Natural killer cell treated with Interleukin-12 subunit alpha and Interleukin-12 subunit beta and Interleukin-15 and Interleukin-18, amount 100 ng/mL, for 72 hours (primary cell): ENCODE measurements around the gene MMP24. TPM values are rescaled to one million over a fixed set of nuclear protein-coding genes. Genes with fewer than 3 reads are reported as not detected.
"Not testable (repeated sequence)": the region's sequence is repeated elsewhere in the genome, so short reads cannot be mapped to it uniquely, and the experiment has no call there.

Source experiments
- ATAC-seq, 2 donors: fragments of 150-1000 bp; cut with Tn5 transposase in 1 of 2; sonication (Bioruptor Pico), chemical (Tn5 transposase) in 1 of 2; 2 replicates each; pipeline ENCODE4 v1.10.0; 2021
- DNase-seq: peaks from one replicate; pipeline ENCODE4 v3.0.0; 2022; ENCODE audit warnings: low spot score
- H3K27ac Mint-ChIP-seq, 2 donors: 1 replicate in 1 of 2; 2 replicates in 1 of 2; pipeline ENCODE4 v1.8.0; 2022; ENCODE audit warnings: mixed read lengths in 2 of 2, mild to moderate bottlenecking in 1 of 2, moderate library complexity in 1 of 2
- H3K27me3 Mint-ChIP-seq, 2 donors: 1 replicate in 1 of 2; 2 replicates in 1 of 2; pipeline ENCODE4 v1.8.0; 2022; ENCODE audit warnings: mixed read lengths in 2 of 2
- H3K36me3 Mint-ChIP-seq: one replicate; pipeline ENCODE4 v1.8.0; 2022; ENCODE audit warnings: mixed read lengths
- H3K4me1 Mint-ChIP-seq, 2 donors: 1 replicate in 1 of 2; 2 replicates in 1 of 2; pipeline ENCODE4 v1.8.0; 2022; ENCODE audit warnings: low read depth in 2 of 2, mixed read lengths in 2 of 2, mild to moderate bottlenecking in 1 of 2
- H3K4me3 Mint-ChIP-seq: one replicate; pipeline ENCODE4 v1.8.0; 2022; ENCODE audit warnings: mixed read lengths
- H3K9me3 Mint-ChIP-seq: 2 replicates; pipeline ENCODE4 v1.8.0; 2022; ENCODE audit warnings: mixed read lengths
- total RNA-seq, 2 donors: library from RNA; stranded (reverse); gene quantifications; one replicate each; pipeline ENCODE4 v1.2.3, GENCODE V29; 2022

MMP24 gene
- total RNA-seq, 2 donors from 2014 or later: not detected

GRCh38 chr20:35199740-35200139 lies 26.8 kb upstream of the MMP24 start:
- Mint-ChIP-seq H3K27ac (no peak overlapping the region), H3K9me3 (no peaks in the 10 kb centered on the region), H3K4me3 (no peak overlapping the region), H3K27me3 (no peaks in the 10 kb centered on the region), H3K4me1 (no peaks in the 10 kb centered on the region), H3K36me3 (peaks cover 10% of the 10 kb centered on the region)
- no peak for DNase-seq
- ATAC-seq: no peak

- Mint-ChIP-seq H3K9me3 (no peaks in the 10 kb centered on the region), H3K4me1 (no peaks in the 10 kb centered on the region), H3K36me3 (peaks cover 6% of the 10 kb centered on the region), H3K4me3 (no peak overlapping the region), H3K27me3 (no peaks in the 10 kb centered on the region), H3K27ac (no peak overlapping the region)
- DNase-seq: no peak
- no peak for ATAC-seq
Observed at GRCh38 chr20:35200267-35200666, 26.2 kb upstream of the MMP24 start.

- not testable (repeated sequence) for DNase-seq, H3K4me3 Mint-ChIP-seq, H3K36me3 Mint-ChIP-seq, ATAC-seq, H3K27ac Mint-ChIP-seq, H3K4me1 Mint-ChIP-seq, H3K27me3 Mint-ChIP-seq, H3K9me3 Mint-ChIP-seq
Observed at GRCh38 chr20:35201467-35201866, 25.0 kb upstream of the MMP24 start.

- no peak for ATAC-seq
- no peaks in the 10 kb centered on the region for H3K9me3 Mint-ChIP-seq
Observed at GRCh38 chr20:35206802-35207201, 19.7 kb upstream of the MMP24 start.

GRCh38 chr20:35207950-35208611 lies 18.4 kb upstream of the MMP24 start:
- Mint-ChIP-seq H3K9me3 (no peaks in the 10 kb centered on the region), H3K4me1 (no peaks in the 10 kb centered on the region), H3K4me3 (no peak overlapping the region), H3K36me3 (no peaks in the 10 kb centered on the region), H3K27me3 (no peaks in the 10 kb centered on the region), H3K27ac (no peak overlapping the region)
- ATAC-seq (peak; percentile 80 to 84), DNase-seq (peak; percentile 85)

More at GRCh38 chr20:35206802-35207201, 19.7 kb upstream of the MMP24 start:
- no peak for DNase-seq
- H3K36me3 Mint-ChIP-seq: no peaks in the 10 kb centered on the region
- no peak overlapping the region for H3K4me3 Mint-ChIP-seq
- H3K4me1 Mint-ChIP-seq: no peaks in the 10 kb centered on the region
- H3K27me3 Mint-ChIP-seq: no peaks in the 10 kb centered on the region
- no peak overlapping the region for H3K27ac Mint-ChIP-seq

GRCh38 chr20:35215066-35215956 lies 11.2 kb upstream of the MMP24 start:
- Mint-ChIP-seq H3K4me3 (no peak overlapping the region), H3K27me3 (no peaks in the 10 kb centered on the region), H3K9me3 (no peaks in the 10 kb centered on the region), H3K4me1 (no peaks in the 10 kb centered on the region), H3K27ac (no peak overlapping the region), H3K36me3 (no peaks in the 10 kb centered on the region)
- DNase-seq: no peak
- no peak for ATAC-seq

- H3K27me3 Mint-ChIP-seq: no peaks in the 10 kb centered on the region
- ATAC-seq (no peak), DNase-seq (no peak)
- H3K9me3 Mint-ChIP-seq: no peaks in the 10 kb centered on the region
- H3K4me1 Mint-ChIP-seq: no peaks in the 10 kb centered on the region
- no peak overlapping the region for H3K4me3 Mint-ChIP-seq
- H3K27ac Mint-ChIP-seq: no peak overlapping the region
- no peaks in the 10 kb centered on the region for H3K36me3 Mint-ChIP-seq
Observed at GRCh38 chr20:35216541-35216940, 9.9 kb upstream of the MMP24 start.

- ATAC-seq: no peak
- no peak overlapping the region for H3K27ac Mint-ChIP-seq
- H3K9me3 Mint-ChIP-seq: no peaks in the 10 kb centered on the region
- H3K4me3 Mint-ChIP-seq: no peak overlapping the region
- H3K36me3 Mint-ChIP-seq: peaks cover 2% of the 10 kb centered on the region
- peaks cover 5 to 10% of the 10 kb centered on the region in 2 donors for H3K4me1 Mint-ChIP-seq
- H3K27me3 Mint-ChIP-seq: peaks cover 16 to 18% of the 10 kb centered on the region in 2 donors
- DNase-seq: no peak
Observed at GRCh38 chr20:35223941-35224340, 2.5 kb upstream of the MMP24 start.

- Mint-ChIP-seq H3K4me1 (peaks cover 7 to 10% of the 10 kb centered on the region in 2 donors), H3K36me3 (peaks cover 4% of the 10 kb centered on the region), H3K27ac (no peak overlapping the region), H3K9me3 (no peaks in the 10 kb centered on the region), H3K4me3 (no peak overlapping the region), H3K27me3 (peaks cover 20 to 22% of the 10 kb centered on the region in 2 donors)
- ATAC-seq: no peak
- no peak for DNase-seq
Observed at GRCh38 chr20:35224536-35224935, 2.0 kb upstream of the MMP24 start.

- Mint-ChIP-seq H3K27ac (no peak overlapping the region), H3K36me3 (peaks cover 4% of the 10 kb centered on the region), H3K27me3 (peaks cover 20 to 23% of the 10 kb centered on the region in 2 donors), H3K4me1 (peaks cover 7 to 10% of the 10 kb centered on the region in 2 donors), H3K9me3 (no peaks in the 10 kb centered on the region), H3K4me3 (peak overlapping the region; percentile 47)
- DNase-seq (no peak), ATAC-seq (no peak)
Observed at GRCh38 chr20:35225319-35226125, 968 bp upstream of the MMP24 start.

- peaks cover 20 to 23% of the 10 kb centered on the region in 2 donors for H3K27me3 Mint-ChIP-seq
- H3K36me3 Mint-ChIP-seq: peaks cover 9% of the 10 kb centered on the region
- no peaks in the 10 kb centered on the region for H3K9me3 Mint-ChIP-seq
- DNase-seq (no peak), ATAC-seq (peak; percentile 80 to 85)
- peak overlapping the region; percentile 61 for H3K4me3 Mint-ChIP-seq
- H3K4me1 Mint-ChIP-seq: peaks cover 7 to 10% of the 10 kb centered on the region in 2 donors
- H3K27ac Mint-ChIP-seq: no peak overlapping the region
Observed at GRCh38 chr20:35226884-35227681, 593 bp downstream of the MMP24 start.

GRCh38 chr20:35232575-35232974 lies 6.1 kb downstream of the MMP24 start:
- no peak overlapping the region for H3K4me3 Mint-ChIP-seq
- H3K27me3 Mint-ChIP-seq: peaks cover 4 to 11% of the 10 kb centered on the region in 2 donors
- no peak for ATAC-seq
- no peaks in the 10 kb centered on the region for H3K9me3 Mint-ChIP-seq
- no peak overlapping the region for H3K27ac Mint-ChIP-seq
- H3K36me3 Mint-ChIP-seq: peaks cover 9% of the 10 kb centered on the region
- peaks cover 0 to 3% of the 10 kb centered on the region in 2 donors for H3K4me1 Mint-ChIP-seq
- no peak for DNase-seq

GRCh38 chr20:35235881-35236280 lies 9.4 kb downstream of the MMP24 start:
- ATAC-seq (no peak), DNase-seq (no peak)
- Mint-ChIP-seq H3K4me3 (no peak overlapping the region), H3K36me3 (peaks cover 2% of the 10 kb centered on the region), H3K27ac (no peak overlapping the region), H3K4me1 (peaks cover 23 to 28% of the 10 kb centered on the region in 2 donors), H3K9me3 (no peaks in the 10 kb centered on the region), H3K27me3 (no peaks in the 10 kb centered on the region)
